ENCODE results near the gene HECA.

Gene HECA

GRCh38 chr6:139161169-139161568, 26.3 kb downstream of the HECA start:
- no peak for DNase-seq (ENCODE audit: low spot score)

- no peak for DNase-seq (ENCODE audit: low spot score)
Observed at GRCh38 chr6:139161817-139162284, 27.0 kb downstream of the HECA start.

- DNase-seq (ENCODE audit: low spot score), result no peak
Observed at GRCh38 chr6:139164001-139164400, 29.1 kb downstream of the HECA start.

GRCh38 chr6:139165324-139165723, 30.4 kb downstream of the HECA start:
- no peak for DNase-seq (ENCODE audit: low spot score)

GRCh38 chr6:139166238-139166955, 31.5 kb downstream of the HECA start:
- no peak for DNase-seq (ENCODE audit: low spot score)

GRCh38 chr6:139166956-139167313, 32.1 kb downstream of the HECA start:
- DNase-seq (ENCODE audit: low spot score), result no peak

- no peak for DNase-seq (ENCODE audit: low spot score)
Observed at GRCh38 chr6:139172151-139172550, 37.3 kb downstream of the HECA start.

- DNase-seq (ENCODE audit: low spot score), result no peak
Observed at GRCh38 chr6:139172567-139172966, 37.7 kb downstream of the HECA start.

GRCh38 chr6:139173172-139173571, 38.3 kb downstream of the HECA start:
- DNase-seq (ENCODE audit: low spot score), result no peak

GRCh38 chr6:139173822-139174221, 38.9 kb downstream of the HECA start:
- no peak for DNase-seq (ENCODE audit: low spot score)

GRCh38 chr6:139174961-139175360, 40.1 kb downstream of the HECA start:
- DNase-seq (ENCODE audit: low spot score), result no peak

- DNase-seq (ENCODE audit: low spot score), result no peak
Observed at GRCh38 chr6:139175389-139175948, 40.6 kb downstream of the HECA start.

GRCh38 chr6:139181236-139181635, 46.4 kb downstream of the HECA start:
- no peak for DNase-seq (ENCODE audit: low spot score)

- no peak for DNase-seq (ENCODE audit: low spot score)
Observed at GRCh38 chr6:139184047-139184446, 49.2 kb downstream of the HECA start.

- no peak for DNase-seq (ENCODE audit: low spot score)
Observed at GRCh38 chr6:139184459-139184858, 49.6 kb downstream of the HECA start.

- DNase-seq (ENCODE audit: low spot score), result no peak
Observed at GRCh38 chr6:139186242-139186641, 51.4 kb downstream of the HECA start.

GRCh38 chr6:139186692-139187091, 51.8 kb downstream of the HECA start:
- no peak for DNase-seq (ENCODE audit: low spot score)

GRCh38 chr6:139187489-139187888, 52.6 kb downstream of the HECA start:
- no peak for DNase-seq (ENCODE audit: low spot score)

- no peak for DNase-seq (ENCODE audit: low spot score)
Observed at GRCh38 chr6:139189665-139190064, 54.8 kb downstream of the HECA start.

- no peak for DNase-seq (ENCODE audit: low spot score)
Observed at GRCh38 chr6:139194740-139195139, 59.9 kb downstream of the HECA start.

- no peak for DNase-seq (ENCODE audit: low spot score)
Observed at GRCh38 chr6:139198529-139199288, 63.8 kb downstream of the HECA start.

GRCh38 chr6:139201378-139201777, 66.5 kb downstream of the HECA start:
- DNase-seq (ENCODE audit: low spot score), result no peak

GRCh38 chr6:139204978-139205377, 70.1 kb downstream of the HECA start:
- no peak for DNase-seq (ENCODE audit: low spot score)

Data from Ammon's horn (tissue), 1 donor.